Measurements from ENCODE around the gene DYRK1A.

DNA sequence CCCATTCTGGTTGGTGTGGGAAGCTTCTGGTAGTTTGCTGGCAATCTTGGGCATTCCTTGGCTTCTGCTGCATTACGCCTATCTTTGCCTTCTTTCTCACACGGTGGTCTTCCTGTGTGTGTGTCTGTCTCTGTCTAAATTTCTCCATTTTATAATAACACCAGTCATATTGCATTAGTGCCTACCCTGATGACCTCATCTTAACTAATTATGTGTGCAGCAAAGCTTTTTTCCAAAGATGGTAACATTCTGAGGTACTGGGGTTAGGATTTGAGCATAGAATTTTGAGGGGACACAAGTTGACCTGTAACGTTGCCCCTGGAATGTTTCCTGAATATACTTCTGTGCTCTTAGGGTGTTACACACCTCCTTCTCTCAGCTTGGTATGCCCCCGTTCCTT is 77.1 kb downstream of the DYRK1A start:
- TF ChIP-seq, protein P1, sequence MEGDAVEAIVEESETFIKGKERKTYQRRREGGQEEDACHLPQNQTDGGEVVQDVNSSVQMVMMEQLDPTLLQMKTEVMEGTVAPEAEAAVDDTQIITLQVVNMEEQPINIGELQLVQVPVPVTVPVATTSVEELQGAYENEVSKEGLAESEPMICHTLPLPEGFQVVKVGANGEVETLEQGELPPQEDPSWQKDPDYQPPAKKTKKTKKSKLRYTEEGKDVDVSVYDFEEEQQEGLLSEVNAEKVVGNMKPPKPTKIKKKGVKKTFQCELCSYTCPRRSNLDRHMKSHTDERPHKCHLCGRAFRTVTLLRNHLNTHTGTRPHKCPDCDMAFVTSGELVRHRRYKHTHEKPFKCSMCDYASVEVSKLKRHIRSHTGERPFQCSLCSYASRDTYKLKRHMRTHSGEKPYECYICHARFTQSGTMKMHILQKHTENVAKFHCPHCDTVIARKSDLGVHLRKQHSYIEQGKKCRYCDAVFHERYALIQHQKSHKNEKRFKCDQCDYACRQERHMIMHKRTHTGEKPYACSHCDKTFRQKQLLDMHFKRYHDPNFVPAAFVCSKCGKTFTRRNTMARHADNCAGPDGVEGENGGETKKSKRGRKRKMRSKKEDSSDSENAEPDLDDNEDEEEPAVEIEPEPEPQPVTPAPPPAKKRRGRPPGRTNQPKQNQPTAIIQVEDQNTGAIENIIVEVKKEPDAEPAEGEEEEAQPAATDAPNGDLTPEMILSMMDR (IDR thresholded peaks at IDR 0.05; ENCODE audit: low read length): no peak
- no peak for TF ChIP-seq EZH2 (optimal IDR thresholded peaks at IDR 0.05; ENCODE audit: low read depth, low read length)

All from MM.1S (cell line).